ENCODE measurements around the gene TBC1D23. TPM values are rescaled to one million over a fixed set of nuclear protein-coding genes. Genes with fewer than 3 reads are reported as not detected.
A peak's percentile ranks its signal among the peaks of the same experiment; 100 is the strongest.

The TBC1D23 gene
- total RNA-seq, 1 donor from 2014 or later: 62.2 TPM

GRCh38 chr3:100230710-100231109 lies 30.1 kb upstream of the TBC1D23 start:
- Mint-ChIP-seq H3K36me3 (ENCODE audit: low read depth, unreplicated experiment) (peaks cover 4% of the 10 kb centered on the region), H3K4me1 (ENCODE audit: low read depth, unreplicated experiment) (peaks cover 23% of the 10 kb centered on the region), H3K9me3 (ENCODE audit: unreplicated experiment) (peaks cover 7% of the 10 kb centered on the region), H3K27ac (ENCODE audit: unreplicated experiment) (no peak overlapping the region), H3K4me3 (ENCODE audit: unreplicated experiment) (no peak overlapping the region), H3K27me3 (ENCODE audit: low read depth, unreplicated experiment) (no peaks in the 10 kb centered on the region)
- Histone ChIP-seq H3K79me2 (ENCODE audit: insufficient read depth, low read length) (no peaks in the 10 kb centered on the region), H3K4me2 (ENCODE audit: low read length) (no peak overlapping the region), H3K9ac (ENCODE audit: low read length) (no peak overlapping the region), H3K9me3 (ENCODE audit: insufficient read depth, low read depth, low read length) (no peaks in the 10 kb centered on the region), H3K4me3 (ENCODE audit: insufficient read depth, low read depth, low read length) (no peak overlapping the region), H3K36me3 (ENCODE audit: insufficient read depth, low read length) (no peaks in the 10 kb centered on the region), H3K4me1 (ENCODE audit: insufficient read depth, low read length) (peaks cover 8% of the 10 kb centered on the region), H2AFZ (ENCODE audit: low read depth, low read length) (no peak overlapping the region), H3K27ac (ENCODE audit: low read depth, low read length) (no peak overlapping the region), H4K20me1 (ENCODE audit: insufficient read depth, low read length) (no peaks in the 10 kb centered on the region), H3K27me3 (ENCODE audit: insufficient read depth, low read length) (no peaks in the 10 kb centered on the region)
- TF ChIP-seq EZH2 (IDR thresholded peaks at IDR 0.05; ENCODE audit: insufficient read depth, low read length): no peak
- TF ChIP-seq CTCF (IDR thresholded peaks at IDR 0.05; ENCODE audit: insufficient read depth, low read depth, low read length): no peak
- FAIRE-seq (peak; percentile 43), DNase-seq (ENCODE audit: low read depth) (peak; percentile 25)

GRCh38 chr3:100231668-100232067 lies 29.1 kb upstream of the TBC1D23 start:
- H3K9me3 ChIP-seq (ENCODE audit: insufficient read depth, low read depth, low read length): no peaks in the 10 kb centered on the region
- DNase-seq (ENCODE audit: low read depth): peak; percentile 27
- no peak overlapping the region for H3K27ac ChIP-seq (ENCODE audit: low read depth, low read length)
- H3K4me2 ChIP-seq (ENCODE audit: low read length): no peak overlapping the region
- H3K36me3 ChIP-seq (ENCODE audit: insufficient read depth, low read length): no peaks in the 10 kb centered on the region
- no peaks in the 10 kb centered on the region for H4K20me1 ChIP-seq (ENCODE audit: insufficient read depth, low read length)
- no peaks in the 10 kb centered on the region for H3K27me3 Mint-ChIP-seq (ENCODE audit: low read depth, unreplicated experiment)
- no peak overlapping the region for H3K27ac Mint-ChIP-seq (ENCODE audit: unreplicated experiment)
- peaks cover 6% of the 10 kb centered on the region for H3K4me1 ChIP-seq (ENCODE audit: insufficient read depth, low read length)
- no peak overlapping the region for H3K4me3 Mint-ChIP-seq (ENCODE audit: unreplicated experiment)
- H2AFZ ChIP-seq (ENCODE audit: low read depth, low read length): no peak overlapping the region
- no peak overlapping the region for H3K9ac ChIP-seq (ENCODE audit: low read length)
- H3K9me3 Mint-ChIP-seq (ENCODE audit: unreplicated experiment): peaks cover 9% of the 10 kb centered on the region
- FAIRE-seq: no peak
- peaks cover 4% of the 10 kb centered on the region for H3K36me3 Mint-ChIP-seq (ENCODE audit: low read depth, unreplicated experiment)
- no peaks in the 10 kb centered on the region for H3K79me2 ChIP-seq (ENCODE audit: insufficient read depth, low read length)
- TF ChIP-seq EZH2 (IDR thresholded peaks at IDR 0.05; ENCODE audit: insufficient read depth, low read length) (no peak), CTCF (IDR thresholded peaks at IDR 0.05; ENCODE audit: insufficient read depth, low read depth, low read length) (no peak)
- no peak overlapping the region for H3K4me3 ChIP-seq (ENCODE audit: insufficient read depth, low read depth, low read length)
- H3K27me3 ChIP-seq (ENCODE audit: insufficient read depth, low read length): no peaks in the 10 kb centered on the region
- peaks cover 15% of the 10 kb centered on the region for H3K4me1 Mint-ChIP-seq (ENCODE audit: low read depth, unreplicated experiment)

DNA sequence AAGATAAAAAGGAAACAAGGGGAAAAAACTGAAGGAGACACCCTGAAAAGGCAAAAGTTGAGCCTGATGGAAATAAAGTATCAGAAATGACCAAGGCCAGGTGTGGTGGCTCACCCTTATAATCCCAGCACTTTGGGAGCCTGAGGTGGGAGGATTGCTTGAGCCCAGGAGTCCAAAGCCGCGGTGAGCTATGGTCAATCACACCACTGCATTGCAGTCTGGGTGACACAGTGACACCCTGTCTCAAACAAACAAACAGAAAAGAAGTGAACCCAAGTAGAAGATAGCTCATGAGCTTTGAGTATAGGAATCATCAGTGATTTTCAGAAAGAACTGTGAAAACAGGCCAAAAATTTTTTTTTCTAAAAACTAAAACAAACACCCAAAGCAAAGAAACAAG lies 26.4 kb upstream of the TBC1D23 start:
- Histone ChIP-seq H4K20me1 (ENCODE audit: insufficient read depth, low read length) (no peaks in the 10 kb centered on the region), H3K27me3 (ENCODE audit: insufficient read depth, low read length) (no peaks in the 10 kb centered on the region), H3K9me3 (ENCODE audit: insufficient read depth, low read depth, low read length) (peaks cover 10% of the 10 kb centered on the region), H3K4me3 (ENCODE audit: insufficient read depth, low read depth, low read length) (no peak overlapping the region), H3K9ac (ENCODE audit: low read length) (no peak overlapping the region), H3K36me3 (ENCODE audit: insufficient read depth, low read length) (no peaks in the 10 kb centered on the region), H3K4me1 (ENCODE audit: insufficient read depth, low read length) (peaks cover 5% of the 10 kb centered on the region), H3K79me2 (ENCODE audit: insufficient read depth, low read length) (no peaks in the 10 kb centered on the region), H2AFZ (ENCODE audit: low read depth, low read length) (no peak overlapping the region), H3K4me2 (ENCODE audit: low read length) (no peak overlapping the region), H3K27ac (ENCODE audit: low read depth, low read length) (no peak overlapping the region)
- no peak overlapping the region for H3K4me3 Mint-ChIP-seq (ENCODE audit: unreplicated experiment)
- no peaks in the 10 kb centered on the region for H3K36me3 Mint-ChIP-seq (ENCODE audit: low read depth, unreplicated experiment)
- H3K4me1 Mint-ChIP-seq (ENCODE audit: low read depth, unreplicated experiment): peaks cover 1% of the 10 kb centered on the region
- TF ChIP-seq EZH2 (IDR thresholded peaks at IDR 0.05; ENCODE audit: insufficient read depth, low read length) (no peak), CTCF (IDR thresholded peaks at IDR 0.05; ENCODE audit: insufficient read depth, low read depth, low read length) (no peak)
- H3K27me3 Mint-ChIP-seq (ENCODE audit: low read depth, unreplicated experiment): no peaks in the 10 kb centered on the region
- FAIRE-seq: no peak
- H3K9me3 Mint-ChIP-seq (ENCODE audit: unreplicated experiment): peaks cover 10% of the 10 kb centered on the region
- DNase-seq (ENCODE audit: low read depth): no peak
- no peak overlapping the region for H3K27ac Mint-ChIP-seq (ENCODE audit: unreplicated experiment)

Data from astrocyte (in vitro differentiated cells and primary cell).